Stimulated activated CD8-positive, alpha-beta memory T cell treated with anti-CD3 and anti-CD28 coated beads, Interleukin-7, amount 100 ng/mL, for 4 hours (primary cell): ENCODE results near the gene SP8.

Source experiments
- DNase-seq, 2 donors: peaks; one replicate each; pipeline ENCODE4 v3.0.0-alpha.2; 2020; ENCODE audit warnings: low read depth in 2 of 2

Gene SP8

GRCh38 chr7:20754001-20754400 lies 32.7 kb downstream of the SP8 start:
- no peak for DNase-seq

DNA sequence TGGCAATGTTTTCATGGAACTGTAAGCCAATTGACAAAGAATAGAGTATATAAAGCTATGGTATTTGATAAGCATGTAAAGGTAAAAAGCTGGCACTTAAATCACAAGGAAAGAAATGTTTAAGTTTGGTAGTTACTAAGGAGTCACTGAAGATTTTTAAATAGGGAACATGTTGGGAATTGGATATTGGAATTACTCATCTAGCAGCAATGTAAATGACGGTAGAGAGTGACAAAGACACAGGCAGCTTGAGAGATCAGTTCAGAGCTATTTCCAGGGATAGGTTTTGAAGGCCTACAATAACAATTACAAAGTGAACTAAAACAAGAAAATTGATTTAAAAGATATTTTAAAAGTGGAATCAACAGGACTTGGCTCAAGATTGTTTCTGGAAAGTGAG lies 36.8 kb downstream of the SP8 start:
- no peak for DNase-seq

DNA sequence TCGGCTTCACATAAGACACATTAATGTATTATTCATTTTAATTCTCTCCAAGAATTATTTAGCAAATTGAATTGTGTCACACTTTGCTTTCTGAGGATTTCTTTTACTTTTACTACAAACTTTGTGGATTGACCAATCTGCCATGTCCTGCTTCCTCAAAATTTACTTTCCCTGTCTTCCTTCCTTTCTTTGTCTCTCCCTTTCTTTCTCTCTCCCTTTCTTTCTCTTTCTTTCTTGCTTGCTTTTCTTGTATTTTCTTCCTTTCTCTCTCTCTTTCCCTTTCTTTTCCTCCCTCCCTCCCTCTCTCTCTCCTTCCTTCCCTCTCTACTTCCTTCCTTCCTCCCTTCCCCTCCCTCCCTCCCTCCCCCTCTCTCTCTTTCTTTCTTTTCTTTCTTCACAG lies 37.8 kb downstream of the SP8 start:
- no peak for DNase-seq

GRCh38 chr7:20747001-20747400 lies 39.7 kb downstream of the SP8 start:
- no peak for DNase-seq

GRCh38 chr7:20745702-20746101 lies 41.0 kb downstream of the SP8 start:
- DNase-seq: no peak

DNA sequence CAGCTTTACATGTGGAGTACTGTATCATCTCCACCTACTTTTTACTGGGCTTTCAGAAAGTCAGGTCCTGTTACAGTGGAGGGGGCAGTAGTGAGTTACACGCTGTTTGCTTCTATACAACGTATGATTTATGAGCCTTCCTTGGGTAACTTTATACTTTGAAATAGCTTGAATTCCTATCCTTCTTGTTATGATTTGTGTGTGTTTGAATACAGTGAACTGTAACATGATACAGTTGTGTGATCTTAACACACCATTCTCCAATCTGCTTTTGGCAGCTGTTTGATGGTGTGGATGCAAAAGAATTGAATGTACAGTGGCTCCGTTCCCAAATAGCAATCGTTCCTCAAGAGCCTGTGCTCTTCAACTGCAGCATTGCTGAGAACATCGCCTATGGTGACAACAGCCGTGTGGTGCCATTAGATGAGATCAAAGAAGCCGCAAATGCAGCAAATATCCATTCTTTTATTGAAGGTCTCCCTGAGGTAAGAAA lies 41.7 kb downstream of the SP8 start:
- no peak for DNase-seq

DNA sequence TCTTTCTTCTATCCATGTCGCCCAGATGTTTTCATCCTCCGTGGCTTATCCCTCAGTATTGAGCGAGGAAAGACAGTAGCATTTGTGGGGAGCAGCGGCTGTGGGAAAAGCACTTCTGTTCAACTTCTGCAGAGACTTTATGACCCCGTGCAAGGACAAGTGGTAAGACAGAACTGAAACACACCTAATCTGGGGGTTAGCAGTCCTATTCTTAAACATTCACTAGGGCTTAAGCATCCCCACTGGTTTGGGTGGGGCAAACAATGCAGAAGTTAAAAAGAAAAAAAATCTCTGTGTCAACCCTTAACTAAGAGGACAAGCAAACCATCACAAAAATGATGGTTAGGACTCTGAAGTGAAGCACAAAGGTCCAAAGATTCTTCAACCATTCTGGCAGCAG lies 43.8 kb downstream of the SP8 start:
- DNase-seq: no peak

GRCh38 chr7:20741801-20742200 lies 44.9 kb downstream of the SP8 start:
- no peak for DNase-seq

GRCh38 chr7:20738518-20739481 lies 47.9 kb downstream of the SP8 start:
- DNase-seq: no peak

GRCh38 chr7:20737840-20738448 lies 48.7 kb downstream of the SP8 start:
- no peak for DNase-seq

DNA sequence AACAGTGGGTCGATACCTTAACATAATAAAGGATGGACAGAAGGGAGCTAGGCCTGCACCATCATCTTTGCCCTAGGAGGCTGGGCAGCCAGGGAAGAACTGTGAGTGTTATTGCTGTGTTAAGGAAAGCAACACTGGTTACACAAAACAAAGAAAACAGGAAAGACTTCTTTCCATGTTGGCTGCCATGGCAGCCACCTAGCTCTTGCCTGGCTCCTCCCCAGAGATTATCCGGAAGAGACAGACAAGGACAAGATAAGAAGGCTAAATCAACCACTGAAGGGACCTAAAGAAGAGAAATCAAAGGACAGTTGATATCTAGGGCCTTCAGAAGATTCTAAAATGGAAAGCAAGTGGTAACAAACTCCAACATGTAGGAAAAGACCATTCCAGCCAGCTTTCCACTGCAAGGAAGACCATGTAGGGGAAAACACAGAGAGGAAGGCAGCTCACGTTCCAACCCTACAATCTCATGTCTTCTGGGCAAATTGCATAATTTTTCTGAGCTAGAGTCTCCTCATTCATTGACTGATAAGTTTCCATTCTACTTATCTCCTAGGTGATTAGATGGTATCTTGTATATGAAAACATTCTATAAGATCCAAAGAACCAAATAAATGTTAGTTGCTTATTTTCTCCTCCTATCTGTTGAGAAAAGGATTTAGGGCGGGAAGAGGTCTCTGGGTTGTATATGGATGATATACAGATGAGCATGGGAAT lies 51.2 kb downstream of the SP8 start:
- no peak for DNase-seq
